Uterus (tissue), 2 donors: ENCODE results near the gene MED27.

ENCODE experiments used
- CTCF ChIP-seq, 4 experiments: fragments of 200-600 bp in 2 of 4; fragments of 450-650 bp in 2 of 4; sonication (generic) in 2 of 4; IDR thresholded peaks; one replicate each; pipeline ENCODE4 v1.5.1; 2016 to 2019; ENCODE audit warnings: antibody characterized with exemption in 4 of 4, mild to moderate bottlenecking in 2 of 4, moderate library complexity in 1 of 4
- POLR2A ChIP-seq, 2 donors: fragments of 450-650 bp; IDR thresholded peaks; one replicate each; pipeline ENCODE4 v1.6.1; 2016; ENCODE audit warnings: antibody characterized with exemption in 2 of 2, mild to moderate bottlenecking in 1 of 2, moderate library complexity in 1 of 2

GRCh38 chr9:132015866-132016265, 63.8 kb downstream of the MED27 start:
- TF ChIP-seq CTCF (IDR thresholded peaks at IDR 0.05) (no peak), POLR2A (IDR thresholded peaks at IDR 0.05) (no peak)
